Activated CD8-positive, alpha-beta memory T cell treated with anti-CD3 and anti-CD28 coated beads, Interleukin-2, amount 50 U/mL, for 1 hour (primary cell): Measurements from ENCODE around the gene DMBT1.

ENCODE experiments used
- DNase-seq: peaks from one replicate; pipeline ENCODE4 v3.0.0-alpha.2; 2020; ENCODE audit errors: extremely low read depth

DMBT1 gene

DNA sequence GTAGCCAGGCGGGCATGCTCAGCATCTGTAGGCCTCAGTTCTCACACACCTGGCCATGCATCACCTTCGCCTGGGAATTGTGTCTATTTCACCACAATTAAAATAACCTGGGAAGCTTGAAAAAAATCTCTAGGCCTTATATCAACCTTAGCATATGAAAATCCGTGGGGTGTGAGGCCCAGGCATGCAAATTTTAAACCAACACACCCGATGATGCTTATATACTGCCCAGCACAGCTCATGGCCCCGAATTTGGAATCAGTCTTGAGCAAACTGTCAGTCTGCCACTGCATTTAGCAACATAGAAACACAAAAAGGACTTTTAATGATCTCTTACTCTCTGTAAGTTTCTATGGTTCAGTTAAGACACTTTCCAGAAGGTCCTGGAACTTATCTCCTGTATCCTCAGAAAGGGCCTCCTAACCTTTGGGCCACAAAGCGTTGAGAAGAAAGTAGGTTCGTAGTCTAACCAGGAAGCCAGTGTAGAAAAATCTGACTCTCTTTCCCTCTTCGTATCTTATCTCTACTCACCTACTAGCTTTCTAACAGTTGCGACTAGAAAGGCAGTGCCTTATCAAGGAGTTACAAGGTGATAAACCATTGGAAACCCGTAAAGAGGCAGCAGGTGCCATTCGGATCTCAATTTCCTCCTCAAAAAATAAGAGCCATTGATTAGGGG lies 12.0 kb upstream of the DMBT1 start:
- no peak for DNase-seq

DNA sequence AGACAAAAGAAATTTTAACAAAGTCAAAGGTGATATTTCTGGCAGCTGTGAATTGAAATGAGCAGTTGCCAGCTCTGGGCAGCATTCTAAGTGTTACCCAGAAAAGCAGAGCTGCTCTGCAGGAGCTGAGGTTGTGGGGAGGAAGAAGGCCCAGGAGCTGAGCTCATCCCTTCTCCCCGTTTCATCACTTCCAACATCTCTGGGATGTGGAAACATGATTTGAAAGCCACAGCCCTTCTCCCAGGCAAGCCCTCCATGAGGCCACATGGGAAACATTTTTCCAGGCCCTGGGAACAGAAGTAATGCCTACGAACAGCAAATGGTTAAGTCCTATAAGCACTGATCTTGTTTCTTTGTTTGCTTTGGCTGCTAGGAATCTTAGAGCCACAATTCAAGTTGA lies 10.9 kb upstream of the DMBT1 start:
- DNase-seq: no peak

DNA sequence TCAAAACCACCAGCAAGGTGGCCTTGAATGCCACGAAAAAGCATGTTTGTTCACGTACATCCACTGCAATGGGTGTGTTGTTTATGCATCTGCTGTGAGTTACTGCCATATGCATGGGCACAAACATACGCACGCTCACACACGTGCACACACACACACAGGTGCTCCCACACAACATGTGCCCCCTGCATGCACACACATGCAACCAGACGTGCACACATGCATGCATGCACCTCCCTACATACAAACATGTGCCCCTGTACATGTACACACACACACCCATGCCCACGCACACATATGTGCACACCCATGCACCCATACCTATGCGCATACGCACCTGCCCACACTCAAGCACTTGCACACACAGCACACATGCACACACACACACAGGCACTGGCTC lies 10.1 kb upstream of the DMBT1 start:
- DNase-seq: no peak

DNA sequence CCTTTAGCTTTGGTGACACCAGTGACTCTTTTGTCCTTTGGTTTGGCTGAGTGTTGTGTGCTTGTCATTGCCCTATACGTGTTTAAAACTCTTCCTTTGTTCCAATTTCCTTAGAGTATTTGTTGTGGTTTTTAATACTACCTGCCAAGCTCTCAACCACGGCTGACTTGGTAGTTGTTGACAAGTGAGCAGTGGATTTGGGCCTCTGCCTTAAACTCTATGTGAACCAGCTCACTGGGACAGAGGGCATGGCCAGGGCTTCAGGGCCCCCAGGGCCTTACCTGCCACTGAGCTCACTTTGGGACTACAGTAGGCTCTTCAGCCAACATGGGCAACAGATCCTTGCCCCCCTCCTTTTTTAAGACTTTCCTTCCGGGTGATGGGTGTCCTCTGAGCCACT lies 9.6 kb upstream of the DMBT1 start:
- DNase-seq: no peak

DNA sequence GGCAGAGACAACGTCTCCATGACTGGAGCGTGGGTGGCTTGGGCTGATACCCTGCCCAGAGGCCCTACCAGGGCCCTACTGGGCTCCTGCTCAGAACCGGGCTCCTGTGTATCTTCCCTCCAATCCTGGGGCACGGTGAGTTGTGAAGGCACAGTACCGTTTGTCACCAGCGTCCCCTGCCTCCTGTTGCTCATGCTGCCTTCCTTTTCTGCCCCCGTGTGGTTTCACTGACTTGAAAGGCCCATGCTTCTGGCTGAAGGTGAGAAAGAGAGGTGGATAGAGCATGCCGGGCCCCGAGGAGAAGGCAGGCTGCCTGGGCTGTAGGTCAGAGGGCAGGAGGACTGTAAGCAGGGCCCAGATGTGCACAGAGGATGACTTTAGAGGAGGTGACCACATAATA lies 9.1 kb upstream of the DMBT1 start:
- no peak for DNase-seq

DNA sequence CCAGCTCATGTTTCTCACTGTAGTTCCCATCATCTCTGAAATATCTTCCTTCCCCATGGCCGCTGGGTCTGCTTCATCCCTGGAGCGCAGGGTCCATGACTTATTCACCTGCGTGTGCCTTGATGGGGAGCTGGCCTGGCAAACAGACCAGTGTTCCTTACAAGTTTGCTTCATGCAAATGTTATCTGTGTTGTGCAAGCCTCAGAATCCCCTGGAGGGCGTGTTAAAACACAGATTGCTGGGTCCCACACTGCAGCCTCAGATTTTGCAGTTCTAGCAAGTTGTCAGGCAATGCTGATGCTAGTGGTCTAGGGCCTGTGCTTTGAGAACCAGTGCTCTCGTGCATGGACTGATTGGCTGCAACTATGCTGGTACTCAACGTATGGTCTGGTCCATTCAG lies 7.2 kb upstream of the DMBT1 start:
- no peak for DNase-seq

DNA sequence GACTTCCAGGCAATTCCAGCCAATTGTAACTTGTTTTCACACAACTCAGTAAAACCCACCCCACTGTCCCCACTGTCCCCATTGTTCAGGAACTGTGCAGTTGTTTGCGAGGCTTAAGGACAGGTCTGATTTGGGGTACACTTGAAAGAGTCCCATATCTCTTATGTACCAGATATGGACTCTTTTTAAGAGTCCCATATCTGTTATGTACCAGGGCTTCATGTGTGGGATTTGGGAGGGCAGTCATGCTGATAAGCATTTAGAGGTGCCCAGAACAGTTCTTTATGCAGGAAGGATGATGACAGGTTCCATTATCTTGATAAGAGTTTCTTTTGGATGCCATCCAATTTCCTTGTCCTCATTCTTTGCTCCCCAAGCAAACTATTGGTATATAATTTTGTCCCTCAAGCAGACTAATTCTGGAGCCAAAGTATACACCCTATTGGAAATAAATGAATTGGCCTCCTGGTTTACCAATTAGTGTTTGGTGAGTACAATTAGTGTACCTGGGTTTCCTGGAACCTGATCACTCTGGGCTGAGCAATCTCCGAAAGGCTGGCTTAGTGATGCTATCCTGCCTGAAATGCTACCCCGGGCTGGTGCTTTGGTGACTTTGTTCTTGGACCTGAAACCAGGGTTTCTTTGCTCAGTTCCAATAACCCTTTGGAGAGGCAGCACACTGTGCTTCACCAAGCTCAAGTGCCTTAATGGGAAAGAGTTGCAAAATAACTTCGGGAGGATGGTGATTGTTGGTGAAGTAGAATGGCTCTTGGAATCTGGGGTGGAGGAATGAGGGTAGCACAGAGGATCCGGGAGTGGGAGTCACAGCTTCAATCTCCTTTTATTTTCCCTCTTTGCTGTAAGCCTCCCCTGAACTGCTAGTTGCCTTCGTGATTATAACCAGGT lies 6.2 kb upstream of the DMBT1 start:
- no peak for DNase-seq

GRCh38 chr10:122555442-122555841 lies 5.1 kb upstream of the DMBT1 start:
- no peak for DNase-seq

DNA sequence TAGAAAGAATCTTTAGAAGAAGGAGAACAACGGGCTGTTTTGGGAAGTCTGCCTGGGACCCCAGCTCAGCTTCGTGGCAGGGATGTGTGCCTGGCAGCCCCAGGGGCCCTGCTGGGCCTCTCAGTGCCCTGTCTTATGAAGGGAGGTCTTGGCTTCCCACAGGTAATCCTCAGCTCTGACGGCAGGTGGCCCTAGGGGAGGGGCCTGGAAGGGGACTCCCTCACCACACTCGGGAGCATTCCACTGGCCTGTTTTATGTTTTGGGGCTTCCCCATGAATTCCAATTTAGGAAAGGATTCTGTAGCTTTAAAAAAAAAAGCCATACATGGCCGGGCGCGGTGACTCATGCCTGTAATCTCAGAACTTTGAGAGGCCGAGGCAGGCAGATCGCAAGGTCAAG lies 3.0 kb upstream of the DMBT1 start:
- no peak for DNase-seq

GRCh38 chr10:122558452-122558851 lies 2.1 kb upstream of the DMBT1 start:
- DNase-seq: no peak

DNA sequence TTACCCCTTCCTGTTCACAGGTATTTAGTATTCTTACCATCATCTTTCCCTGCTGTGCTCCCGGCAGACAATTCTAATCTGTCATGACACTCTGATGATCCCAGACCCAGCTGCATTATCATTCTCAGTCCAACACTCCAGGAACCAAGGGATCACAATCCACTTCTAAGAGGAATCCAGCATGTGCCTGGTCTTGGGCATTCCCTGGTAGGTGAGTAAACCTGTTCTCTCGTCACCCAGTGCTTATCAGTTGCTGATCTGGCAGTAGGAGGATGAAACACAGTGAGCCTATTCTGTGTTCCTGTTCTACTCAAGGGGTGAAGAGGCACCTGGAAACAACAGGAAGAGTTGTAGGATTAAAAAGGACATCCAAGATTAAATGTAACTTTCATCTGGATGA lies 1.3 kb upstream of the DMBT1 start:
- DNase-seq: no peak

DNA sequence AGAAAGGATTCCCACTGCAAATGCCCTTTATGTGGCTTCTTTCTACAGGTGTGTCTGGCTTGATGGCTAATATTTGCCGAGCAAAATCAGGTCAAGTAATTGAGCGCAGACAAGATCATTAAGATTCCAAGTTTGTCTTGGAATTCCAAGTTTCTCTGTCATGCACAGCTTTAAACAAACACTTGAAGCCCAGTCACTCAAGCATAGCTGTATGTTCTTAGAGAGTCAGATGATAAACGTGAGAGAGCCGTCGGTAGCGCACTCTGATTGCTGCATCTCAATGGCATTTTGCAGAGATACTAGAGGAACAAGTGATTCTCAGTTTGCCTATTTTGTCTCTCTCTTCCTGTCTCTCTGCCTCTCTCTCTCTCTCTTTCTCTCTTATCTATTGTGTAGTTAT lies 658 bp downstream of the DMBT1 start:
- DNase-seq: no peak

DNA sequence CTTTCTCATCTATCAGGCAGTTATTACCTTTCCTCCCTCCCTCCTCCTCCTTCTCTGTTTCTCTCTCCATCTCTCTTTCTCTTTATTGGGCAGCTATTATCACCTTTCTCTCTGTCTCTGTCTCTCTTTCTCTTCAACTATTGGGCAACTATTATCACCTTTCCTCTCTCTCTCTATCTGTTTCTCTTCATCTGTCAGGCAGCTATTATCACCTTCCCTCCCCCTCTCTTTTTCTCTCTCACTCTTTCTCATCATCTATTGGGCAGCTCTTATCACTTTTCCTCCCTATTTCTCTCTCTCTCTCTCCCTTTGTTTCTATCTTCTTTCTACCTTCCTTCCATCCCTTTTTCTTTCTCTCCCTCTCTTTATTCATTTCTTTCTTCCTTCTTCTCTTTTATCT lies 1.2 kb downstream of the DMBT1 start:
- DNase-seq: no peak

- DNase-seq: no peak
These were observed 4.4 kb downstream of the DMBT1 start for GRCh38 chr10:122564980-122565379.

DNA sequence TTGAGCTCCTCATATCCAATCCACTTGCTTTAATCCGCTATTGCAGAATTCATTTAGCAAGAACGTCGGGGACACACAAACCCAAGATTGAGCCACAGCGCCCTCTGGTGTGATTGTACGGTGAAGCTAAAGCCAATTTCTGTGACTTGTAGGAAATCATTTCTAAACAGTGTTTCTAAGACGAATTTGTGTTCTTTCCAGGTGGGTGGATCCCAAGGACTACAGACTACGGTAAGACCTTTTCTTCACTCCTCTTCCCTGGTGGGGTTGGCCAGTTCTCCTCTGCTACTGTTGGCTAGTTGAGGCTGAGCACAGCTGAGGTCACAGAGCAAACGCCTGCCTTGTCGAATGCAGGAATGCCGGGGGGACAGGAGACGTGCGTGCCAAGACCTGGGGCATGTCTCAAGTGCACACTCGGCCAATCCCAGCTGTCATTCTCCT lies 5.2 kb downstream of the DMBT1 start:
- peak; percentile 26 for DNase-seq

DNA sequence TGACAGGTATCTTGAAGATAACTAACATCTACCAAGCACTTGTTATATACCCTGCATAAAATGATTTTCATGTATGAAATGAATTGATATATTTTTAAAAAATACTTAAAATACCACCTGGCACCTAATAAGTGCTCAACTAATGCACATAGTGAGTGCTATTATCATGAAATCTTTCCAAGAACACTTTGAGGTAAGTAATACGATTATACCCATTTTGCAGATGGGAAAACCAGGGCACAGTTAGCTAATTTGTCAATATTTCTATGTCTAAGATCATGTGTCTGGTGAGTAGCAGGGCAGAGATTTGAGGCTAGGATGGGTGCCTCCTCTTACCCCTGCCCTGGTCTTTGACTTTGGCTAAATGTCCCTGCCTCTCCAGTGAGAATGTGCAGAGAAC lies 6.1 kb downstream of the DMBT1 start:
- DNase-seq: no peak

- no peak for DNase-seq
These were observed 6.6 kb downstream of the DMBT1 start for GRCh38 chr10:122567056-122567660.

DNA sequence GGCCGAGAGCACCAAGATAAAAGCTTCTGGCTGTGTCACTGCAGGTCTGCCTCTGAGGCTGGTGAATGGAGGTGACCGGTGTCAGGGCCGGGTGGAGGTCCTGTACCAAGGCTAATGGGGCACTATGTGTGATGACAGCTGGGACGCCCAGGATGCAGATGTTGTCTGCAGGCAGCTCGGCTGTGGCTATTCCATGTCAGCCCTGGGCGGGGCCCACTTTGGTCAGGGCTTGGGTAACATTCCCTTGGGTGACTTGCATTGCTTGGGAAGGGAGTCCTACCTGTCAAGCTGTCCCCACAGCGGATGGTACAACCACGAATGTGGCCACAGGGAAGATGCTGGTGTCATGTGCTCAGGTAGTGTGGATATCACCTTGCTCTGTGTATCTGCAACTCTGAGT lies 8.0 kb downstream of the DMBT1 start:
- DNase-seq: no peak

- DNase-seq: no peak
These were observed 10.4 kb downstream of the DMBT1 start for GRCh38 chr10:122570920-122571319.

DNA sequence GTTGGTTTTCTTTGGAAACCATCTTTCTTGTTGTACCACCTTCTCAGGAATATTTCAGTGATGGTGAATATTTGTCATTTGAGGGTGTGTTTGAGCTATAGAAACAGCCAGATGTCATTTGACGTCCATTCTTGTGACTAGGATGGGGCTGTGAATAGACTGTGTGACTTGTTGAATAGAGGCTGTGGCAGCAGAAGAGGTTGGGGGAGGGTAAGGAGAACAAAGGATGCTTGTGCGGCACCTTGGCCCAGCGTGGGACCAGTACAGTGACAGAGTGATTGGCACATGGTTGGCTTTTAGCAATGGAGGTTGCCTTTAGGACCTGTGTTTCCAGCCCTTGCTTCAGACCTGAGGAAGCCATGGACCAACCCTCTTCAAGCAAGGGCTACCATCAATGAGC lies 11.3 kb downstream of the DMBT1 start:
- DNase-seq: no peak

GRCh38 chr10:122575776-122576175 lies 15.2 kb downstream of the DMBT1 start:
- no peak for DNase-seq

DNA sequence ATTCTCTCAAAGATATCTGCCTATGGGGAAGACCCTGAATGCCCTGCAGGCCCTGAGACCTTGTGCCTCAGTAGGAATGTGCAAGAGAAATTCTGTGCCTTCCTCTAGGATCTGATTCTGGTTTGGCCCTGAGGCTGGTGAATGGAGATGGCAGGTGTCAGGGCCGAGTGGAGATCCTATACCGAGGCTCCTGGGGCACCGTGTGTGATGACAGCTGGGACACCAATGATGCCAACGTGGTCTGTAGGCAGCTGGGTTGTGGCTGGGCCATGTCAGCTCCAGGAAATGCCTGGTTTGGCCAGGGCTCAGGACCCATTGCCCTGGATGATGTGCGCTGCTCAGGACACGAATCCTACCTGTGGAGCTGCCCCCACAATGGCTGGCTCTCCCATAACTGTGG lies 15.7 kb downstream of the DMBT1 start:
- no peak for DNase-seq

GRCh38 chr10:122577311-122577885 lies 16.8 kb downstream of the DMBT1 start:
- DNase-seq: no peak
